Measurements from ENCODE around the gene PLIN5.

PLIN5 gene

GRCh38 chr19:4504297-4504701, 30.7 kb downstream of the PLIN5 start:
- Histone ChIP-seq H3K36me3 (ENCODE audit: insufficient read depth, low read depth, low read length) (peaks cover 29% of the 10 kb centered on the region), H3K9ac (ENCODE audit: low read depth, low read length) (no peak overlapping the region), H3K4me3 (ENCODE audit: low read length) (no peak overlapping the region), H3K27ac (ENCODE audit: low read length) (no peak overlapping the region), H3K9me3 (ENCODE audit: insufficient read depth, low read depth, low read length) (no peaks in the 10 kb centered on the region), H3K4me1 (ENCODE audit: insufficient read depth, low read length) (no peaks in the 10 kb centered on the region), H3K27me3 (ENCODE audit: insufficient read depth, low read length) (peaks cover 17% of the 10 kb centered on the region; the same call in 1 of the 2 replicates)

- peaks cover 17% of the 10 kb centered on the region; the same call in 1 of the 2 replicates for H3K27me3 ChIP-seq (ENCODE audit: insufficient read depth, low read length)
- H3K36me3 ChIP-seq (ENCODE audit: insufficient read depth, low read depth, low read length), result peaks cover 30% of the 10 kb centered on the region
- no peak overlapping the region for H3K9ac ChIP-seq (ENCODE audit: low read depth, low read length)
- no peak overlapping the region for H3K27ac ChIP-seq (ENCODE audit: low read length)
- H3K4me1 ChIP-seq (ENCODE audit: insufficient read depth, low read length), result no peaks in the 10 kb centered on the region
- no peak overlapping the region for H3K4me3 ChIP-seq (ENCODE audit: low read length)
- no peaks in the 10 kb centered on the region for H3K9me3 ChIP-seq (ENCODE audit: insufficient read depth, low read depth, low read length)
Measured at GRCh38 chr19:4503825-4504170, 31.2 kb downstream of the PLIN5 start.

- Histone ChIP-seq H3K4me3 (ENCODE audit: low read length) (no peak overlapping the region), H3K9ac (ENCODE audit: low read depth, low read length) (no peak overlapping the region), H3K36me3 (ENCODE audit: insufficient read depth, low read depth, low read length) (peaks cover 35% of the 10 kb centered on the region)
Measured at GRCh38 chr19:4503132-4503824, 31.7 kb downstream of the PLIN5 start.

GRCh38 chr19:4502282-4503131, 32.5 kb downstream of the PLIN5 start:
- H3K36me3 ChIP-seq (ENCODE audit: insufficient read depth, low read depth, low read length), result peaks cover 43% of the 10 kb centered on the region
- H3K27me3 ChIP-seq (ENCODE audit: insufficient read depth, low read length), result peaks cover 11% of the 10 kb centered on the region; the same call in 1 of the 2 replicates
- no peaks in the 10 kb centered on the region for H3K9me3 ChIP-seq (ENCODE audit: insufficient read depth, low read depth, low read length)
- no peak overlapping the region for H3K27ac ChIP-seq (ENCODE audit: low read length)
- H3K4me3 ChIP-seq (ENCODE audit: low read length), result no peak overlapping the region
- H3K4me1 ChIP-seq (ENCODE audit: insufficient read depth, low read length), result no peaks in the 10 kb centered on the region
- H3K9ac ChIP-seq (ENCODE audit: low read depth, low read length), result no peak overlapping the region

More at GRCh38 chr19:4503132-4503824, 31.7 kb downstream of the PLIN5 start:
- H3K27ac ChIP-seq (ENCODE audit: low read length), result no peak overlapping the region
- no peaks in the 10 kb centered on the region for H3K9me3 ChIP-seq (ENCODE audit: insufficient read depth, low read depth, low read length)
- H3K27me3 ChIP-seq (ENCODE audit: insufficient read depth, low read length), result peaks cover 17% of the 10 kb centered on the region; the same call in 1 of the 2 replicates
- H3K4me1 ChIP-seq (ENCODE audit: insufficient read depth, low read length), result no peaks in the 10 kb centered on the region

GRCh38 chr19:4501691-4502090, 33.3 kb downstream of the PLIN5 start:
- no peak overlapping the region for H3K4me3 ChIP-seq (ENCODE audit: low read length)
- H3K9ac ChIP-seq (ENCODE audit: low read depth, low read length), result no peak overlapping the region
- peaks cover 4% of the 10 kb centered on the region; the same call in 1 of the 2 replicates for H3K27me3 ChIP-seq (ENCODE audit: insufficient read depth, low read length)
- H3K4me1 ChIP-seq (ENCODE audit: insufficient read depth, low read length), result no peaks in the 10 kb centered on the region
- H3K9me3 ChIP-seq (ENCODE audit: insufficient read depth, low read depth, low read length), result no peaks in the 10 kb centered on the region
- H3K27ac ChIP-seq (ENCODE audit: low read length), result no peak overlapping the region
- peaks cover 47% of the 10 kb centered on the region for H3K36me3 ChIP-seq (ENCODE audit: insufficient read depth, low read depth, low read length)

- no peak overlapping the region for H3K4me3 ChIP-seq (ENCODE audit: low read length)
- no peaks in the 10 kb centered on the region for H3K4me1 ChIP-seq (ENCODE audit: insufficient read depth, low read length)
- H3K27ac ChIP-seq (ENCODE audit: low read length), result no peak overlapping the region
- H3K9ac ChIP-seq (ENCODE audit: low read depth, low read length), result no peak overlapping the region
- H3K9me3 ChIP-seq (ENCODE audit: insufficient read depth, low read depth, low read length), result no peaks in the 10 kb centered on the region
- H3K27me3 ChIP-seq (ENCODE audit: insufficient read depth, low read length), result no peaks in the 10 kb centered on the region
- peaks cover 54% of the 10 kb centered on the region for H3K36me3 ChIP-seq (ENCODE audit: insufficient read depth, low read depth, low read length)
Measured at GRCh38 chr19:4500841-4501591, 34.0 kb downstream of the PLIN5 start.

- Histone ChIP-seq H3K9ac (ENCODE audit: low read depth, low read length) (no peak overlapping the region), H3K36me3 (ENCODE audit: insufficient read depth, low read depth, low read length) (peaks cover 57% of the 10 kb centered on the region), H3K9me3 (ENCODE audit: insufficient read depth, low read depth, low read length) (no peaks in the 10 kb centered on the region), H3K27me3 (ENCODE audit: insufficient read depth, low read length) (no peaks in the 10 kb centered on the region), H3K4me3 (ENCODE audit: low read length) (no peak overlapping the region), H3K27ac (ENCODE audit: low read length) (no peak overlapping the region), H3K4me1 (ENCODE audit: insufficient read depth, low read length) (no peaks in the 10 kb centered on the region)
Measured at GRCh38 chr19:4499855-4500254, 35.2 kb downstream of the PLIN5 start.

GRCh38 chr19:4499318-4499717, 35.7 kb downstream of the PLIN5 start:
- no peaks in the 10 kb centered on the region for H3K9me3 ChIP-seq (ENCODE audit: insufficient read depth, low read depth, low read length)

GRCh38 chr19:4498694-4499093, 36.3 kb downstream of the PLIN5 start:
- Histone ChIP-seq H3K9ac (ENCODE audit: low read depth, low read length) (no peak overlapping the region), H3K4me3 (ENCODE audit: low read length) (no peak overlapping the region), H3K9me3 (ENCODE audit: insufficient read depth, low read depth, low read length) (no peaks in the 10 kb centered on the region), H3K27ac (ENCODE audit: low read length) (no peak overlapping the region), H3K27me3 (ENCODE audit: insufficient read depth, low read length) (no peaks in the 10 kb centered on the region), H3K4me1 (ENCODE audit: insufficient read depth, low read length) (no peaks in the 10 kb centered on the region), H3K36me3 (ENCODE audit: insufficient read depth, low read depth, low read length) (peaks cover 60% of the 10 kb centered on the region)

More at GRCh38 chr19:4499318-4499717, 35.7 kb downstream of the PLIN5 start:
- H3K27me3 ChIP-seq (ENCODE audit: insufficient read depth, low read length), result no peaks in the 10 kb centered on the region
- no peak overlapping the region for H3K27ac ChIP-seq (ENCODE audit: low read length)
- H3K36me3 ChIP-seq (ENCODE audit: insufficient read depth, low read depth, low read length), result peaks cover 59% of the 10 kb centered on the region
- H3K4me1 ChIP-seq (ENCODE audit: insufficient read depth, low read length), result no peaks in the 10 kb centered on the region
- H3K4me3 ChIP-seq (ENCODE audit: low read length), result no peak overlapping the region
- H3K9ac ChIP-seq (ENCODE audit: low read depth, low read length), result no peak overlapping the region

- H3K4me1 ChIP-seq (ENCODE audit: insufficient read depth, low read length), result no peaks in the 10 kb centered on the region
- no peak overlapping the region for H3K27ac ChIP-seq (ENCODE audit: low read length)
- H3K36me3 ChIP-seq (ENCODE audit: insufficient read depth, low read depth, low read length), result peaks cover 66% of the 10 kb centered on the region
- no peak overlapping the region for H3K9ac ChIP-seq (ENCODE audit: low read depth, low read length)
- H3K4me3 ChIP-seq (ENCODE audit: low read length), result no peak overlapping the region
- H3K27me3 ChIP-seq (ENCODE audit: insufficient read depth, low read length), result no peaks in the 10 kb centered on the region
- no peaks in the 10 kb centered on the region for H3K9me3 ChIP-seq (ENCODE audit: insufficient read depth, low read depth, low read length)
Measured at GRCh38 chr19:4497770-4498389, 37.1 kb downstream of the PLIN5 start.

GRCh38 chr19:4496304-4496703, 38.7 kb downstream of the PLIN5 start:
- H3K4me1 ChIP-seq (ENCODE audit: insufficient read depth, low read length), result no peaks in the 10 kb centered on the region
- H3K9me3 ChIP-seq (ENCODE audit: insufficient read depth, low read depth, low read length), result no peaks in the 10 kb centered on the region
- no peaks in the 10 kb centered on the region for H3K27me3 ChIP-seq (ENCODE audit: insufficient read depth, low read length)
- H3K9ac ChIP-seq (ENCODE audit: low read depth, low read length), result no peak overlapping the region
- no peak overlapping the region for H3K4me3 ChIP-seq (ENCODE audit: low read length)
- peaks cover 66% of the 10 kb centered on the region for H3K36me3 ChIP-seq (ENCODE audit: insufficient read depth, low read depth, low read length)
- no peak overlapping the region for H3K27ac ChIP-seq (ENCODE audit: low read length)

All from iPS-20b (cell line).